ENCODE data around the gene CSPG4.

DNA sequence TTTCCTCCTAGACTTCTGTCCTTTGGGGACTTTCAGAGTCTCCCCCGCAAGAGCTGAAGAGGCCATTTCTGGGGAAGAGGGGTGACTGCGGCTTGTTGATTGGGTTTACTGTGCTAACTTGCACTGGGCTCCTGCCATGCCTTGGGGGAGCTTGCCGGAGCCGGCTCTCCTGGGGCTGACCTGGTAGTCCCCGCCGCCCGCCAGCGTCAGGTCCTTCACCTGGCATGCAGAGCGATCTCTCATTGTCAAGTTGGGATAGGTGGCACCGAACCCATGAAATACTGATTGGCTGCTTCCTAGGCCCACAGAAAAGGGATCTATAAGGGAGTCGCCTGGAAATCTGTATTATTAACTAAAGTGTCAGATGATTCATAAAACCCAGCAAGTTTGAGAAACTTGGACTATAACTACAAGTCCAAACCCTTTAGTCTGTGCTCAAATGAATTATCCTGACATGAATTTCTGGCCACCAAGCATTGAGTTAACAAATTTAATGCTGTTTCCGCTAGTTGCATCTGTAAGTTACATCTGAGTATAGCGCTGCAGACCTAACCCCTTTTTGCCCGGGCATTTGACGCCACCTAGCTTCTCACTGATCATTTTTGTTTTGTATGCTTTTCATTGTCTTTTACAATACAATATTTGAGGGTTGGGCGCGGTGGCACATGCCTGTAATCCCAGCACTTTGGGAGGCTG is 72.0 kb downstream of the CSPG4 start:
- TF ChIP-seq, protein P1, sequence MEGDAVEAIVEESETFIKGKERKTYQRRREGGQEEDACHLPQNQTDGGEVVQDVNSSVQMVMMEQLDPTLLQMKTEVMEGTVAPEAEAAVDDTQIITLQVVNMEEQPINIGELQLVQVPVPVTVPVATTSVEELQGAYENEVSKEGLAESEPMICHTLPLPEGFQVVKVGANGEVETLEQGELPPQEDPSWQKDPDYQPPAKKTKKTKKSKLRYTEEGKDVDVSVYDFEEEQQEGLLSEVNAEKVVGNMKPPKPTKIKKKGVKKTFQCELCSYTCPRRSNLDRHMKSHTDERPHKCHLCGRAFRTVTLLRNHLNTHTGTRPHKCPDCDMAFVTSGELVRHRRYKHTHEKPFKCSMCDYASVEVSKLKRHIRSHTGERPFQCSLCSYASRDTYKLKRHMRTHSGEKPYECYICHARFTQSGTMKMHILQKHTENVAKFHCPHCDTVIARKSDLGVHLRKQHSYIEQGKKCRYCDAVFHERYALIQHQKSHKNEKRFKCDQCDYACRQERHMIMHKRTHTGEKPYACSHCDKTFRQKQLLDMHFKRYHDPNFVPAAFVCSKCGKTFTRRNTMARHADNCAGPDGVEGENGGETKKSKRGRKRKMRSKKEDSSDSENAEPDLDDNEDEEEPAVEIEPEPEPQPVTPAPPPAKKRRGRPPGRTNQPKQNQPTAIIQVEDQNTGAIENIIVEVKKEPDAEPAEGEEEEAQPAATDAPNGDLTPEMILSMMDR (optimal IDR thresholded peaks at IDR 0.05 in 1 of 3, IDR thresholded peaks at IDR 0.05 in 1 of 3, conservative IDR thresholded peaks at IDR 0.05 in 1 of 3; ENCODE audit: extremely low read depth in 1 of 3, insufficient read depth in 2 of 3, low read length in 3 of 3) = peak; percentile 18 to 60 (median 32)
- TF ChIP-seq EZH2 (IDR thresholded peaks at IDR 0.05; ENCODE audit: low read length) = no peak
